Measurements from ENCODE around the gene GOLGA2.

The GOLGA2 gene

DNA sequence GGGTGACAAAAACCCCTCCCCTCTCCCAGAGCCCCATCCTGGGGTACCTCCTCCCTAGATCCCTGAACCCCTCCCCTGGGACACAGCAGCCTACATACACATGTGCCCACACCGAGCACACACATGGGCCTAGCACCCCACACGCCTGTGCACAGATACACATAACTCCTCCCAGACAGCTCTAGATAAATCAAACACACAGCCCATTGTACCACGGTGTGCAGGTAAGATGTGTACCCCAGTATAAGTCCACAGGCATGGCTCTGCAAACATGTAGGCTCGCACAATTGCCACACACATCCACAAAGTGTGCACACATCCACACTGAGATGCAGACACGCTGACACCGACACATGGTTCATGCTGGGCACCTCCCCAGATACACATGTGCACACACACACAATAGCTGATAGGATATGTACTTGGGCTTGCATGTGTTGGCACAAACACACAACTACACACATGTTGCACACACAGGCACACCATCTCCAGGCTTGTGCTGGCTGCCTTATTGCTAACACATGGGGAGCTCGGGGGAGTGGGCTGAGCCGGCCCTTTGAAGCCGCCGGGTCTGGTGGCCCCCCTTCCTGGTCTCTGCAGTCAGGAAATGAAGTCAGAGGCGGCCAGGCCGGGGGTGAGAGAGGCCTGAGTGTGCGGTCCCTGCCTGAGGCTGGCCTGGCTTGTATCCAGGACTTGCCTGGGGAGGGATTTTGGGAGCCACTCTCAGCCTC, 30.2 kb downstream of the GOLGA2 start:
- no peak for TF ChIP-seq CTCF (IDR thresholded peaks at IDR 0.05; ENCODE audit: borderline replicate concordance, insufficient read depth, low read depth, low read length)
- H3K4me3 ChIP-seq (ENCODE audit: low read depth, low read length) = no peak overlapping the region

- H3K4me3 ChIP-seq (ENCODE audit: low read depth, low read length) = no peak overlapping the region
- no peak for TF ChIP-seq CTCF (IDR thresholded peaks at IDR 0.05; ENCODE audit: borderline replicate concordance, insufficient read depth, low read depth, low read length)
Observed at GRCh38 chr9:128244837-128245231, 31.0 kb downstream of the GOLGA2 start.

GRCh38 chr9:128244091-128244836, 31.5 kb downstream of the GOLGA2 start:
- H3K4me3 ChIP-seq (ENCODE audit: low read depth, low read length) = no peak overlapping the region
- no peak for TF ChIP-seq CTCF (IDR thresholded peaks at IDR 0.05; ENCODE audit: borderline replicate concordance, insufficient read depth, low read depth, low read length)

GRCh38 chr9:128243215-128244018, 32.4 kb downstream of the GOLGA2 start:
- H3K4me3 ChIP-seq (ENCODE audit: low read depth, low read length) = no peak overlapping the region
- TF ChIP-seq CTCF (IDR thresholded peaks at IDR 0.05; ENCODE audit: borderline replicate concordance, insufficient read depth, low read depth, low read length) = no peak

GRCh38 chr9:128242828-128243214, 33.0 kb downstream of the GOLGA2 start:
- no peak for TF ChIP-seq CTCF (IDR thresholded peaks at IDR 0.05; ENCODE audit: borderline replicate concordance, insufficient read depth, low read depth, low read length)
- no peak overlapping the region for H3K4me3 ChIP-seq (ENCODE audit: low read depth, low read length)

DNA sequence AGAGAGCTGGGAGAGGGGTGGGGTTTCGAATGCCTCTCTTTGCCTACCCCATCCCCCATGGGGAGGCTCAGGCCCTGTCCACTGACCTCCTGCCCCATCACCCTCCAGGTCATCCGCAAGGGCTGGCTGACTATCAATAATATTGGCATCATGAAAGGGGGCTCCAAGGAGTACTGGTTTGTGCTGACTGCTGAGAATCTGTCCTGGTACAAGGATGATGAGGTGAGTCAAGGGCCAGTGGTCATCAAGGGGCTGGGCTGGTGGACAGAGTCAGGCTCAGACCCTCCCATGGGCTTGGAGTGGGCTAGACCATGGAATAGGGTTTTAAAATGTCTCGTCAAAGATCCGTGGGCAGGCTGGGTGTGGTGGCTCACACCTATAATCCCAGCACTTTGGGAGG, 33.7 kb downstream of the GOLGA2 start:
- no peak overlapping the region for H3K4me3 ChIP-seq (ENCODE audit: low read depth, low read length)
- no peak for TF ChIP-seq CTCF (IDR thresholded peaks at IDR 0.05; ENCODE audit: borderline replicate concordance, insufficient read depth, low read depth, low read length)

Measured in GM12875 (cell line).